Measurements from ENCODE around the gene C9orf85.
A peak's percentile ranks its signal among the peaks of the same experiment; 100 is the strongest.
"Not testable (repeated sequence)": the region's sequence is repeated elsewhere in the genome, so short reads cannot be mapped to it uniquely, and the experiment has no call there.

Gene C9orf85, protein sequence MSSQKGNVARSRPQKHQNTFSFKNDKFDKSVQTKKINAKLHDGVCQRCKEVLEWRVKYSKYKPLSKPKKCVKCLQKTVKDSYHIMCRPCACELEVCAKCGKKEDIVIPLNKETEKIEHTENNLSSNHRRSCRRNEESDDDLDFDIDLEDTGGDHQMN

GRCh38 chr9:71911061-71911907, at the start of gene C9orf85, which contains the start of gene ABHD17B:
C9orf85 (plus strand) TSS chr9:71911639; CDS start chr9:71911735, 96 bp downstream.
ABHD17B (minus strand) TSS chr9:71911193; CDS start chr9:71875080, 36,113 bp downstream.
- peak; percentile 87 to 93 (median 90) for DNase-seq

GRCh38 chr9:71863631-71864030, 47.8 kb upstream of the C9orf85 start:
- DNase-seq, result no peak

GRCh38 chr9:71875345-71875744, 36.1 kb upstream of the C9orf85 start:
- no peak for DNase-seq

DNA sequence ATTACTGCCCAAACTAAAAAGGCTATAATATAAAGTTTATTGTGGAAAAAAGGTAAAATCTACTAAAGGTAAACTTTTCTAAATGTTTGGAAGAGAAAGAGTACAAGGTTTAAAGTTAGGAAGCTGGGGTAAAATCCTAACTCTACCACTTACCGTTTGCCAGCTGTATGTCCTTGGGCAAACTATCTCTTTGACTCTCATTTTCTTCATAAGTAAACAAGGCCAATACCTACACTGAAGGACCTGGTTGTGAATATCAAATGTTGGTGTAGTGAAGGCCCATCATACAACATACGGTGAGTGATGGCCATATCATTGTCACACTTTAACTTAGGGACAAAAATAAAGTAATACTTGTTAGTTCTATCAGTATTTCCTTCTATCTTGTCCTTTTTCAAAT, 35.3 kb upstream of the C9orf85 start:
- no peak for DNase-seq

GRCh38 chr9:71876829-71877228, 34.6 kb upstream of the C9orf85 start:
- no peak for DNase-seq

DNA sequence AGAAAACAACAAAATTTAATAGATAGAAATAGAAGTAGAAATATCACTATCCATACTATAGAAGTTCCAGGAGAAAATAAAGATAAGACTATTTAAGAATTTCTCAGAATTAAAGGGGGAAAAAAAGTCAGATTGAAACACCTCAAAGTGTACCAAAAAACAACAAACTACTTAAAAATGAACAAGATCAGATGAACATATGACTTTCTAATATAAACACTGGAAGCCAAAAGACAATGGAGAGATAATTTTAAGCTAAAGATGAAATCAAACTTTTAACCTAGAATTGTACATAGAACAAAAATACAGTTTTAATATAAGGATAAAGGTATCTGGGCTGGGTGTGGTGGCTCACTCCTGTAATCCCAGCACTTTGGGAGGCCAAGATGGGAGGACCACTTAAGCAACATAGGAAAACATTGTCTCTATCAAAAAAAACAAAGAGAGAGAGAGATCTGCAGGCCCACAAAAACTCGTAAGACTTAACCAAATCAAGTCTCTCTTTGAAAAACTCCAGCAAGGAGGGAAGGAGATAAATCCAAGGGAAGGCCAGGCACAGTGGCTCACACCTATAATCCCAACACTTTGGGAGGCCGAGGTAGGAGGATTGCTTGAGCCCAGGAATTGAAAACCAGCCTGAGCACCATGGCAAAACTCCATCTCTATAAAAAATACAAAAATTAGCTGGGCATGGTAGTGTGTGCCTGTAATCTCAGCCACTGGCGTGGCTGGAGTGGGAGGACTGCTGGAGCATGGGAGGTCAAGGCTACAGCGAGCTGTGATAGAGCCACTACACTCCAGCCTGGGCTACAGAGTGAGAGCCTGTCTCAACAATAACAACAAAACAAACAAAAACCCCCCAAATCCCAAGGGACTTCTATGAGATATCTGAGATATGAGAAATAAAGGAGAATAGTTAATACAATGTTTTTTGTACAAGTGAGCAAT, 32.8 kb upstream of the C9orf85 start:
- DNase-seq, result no peak

DNA sequence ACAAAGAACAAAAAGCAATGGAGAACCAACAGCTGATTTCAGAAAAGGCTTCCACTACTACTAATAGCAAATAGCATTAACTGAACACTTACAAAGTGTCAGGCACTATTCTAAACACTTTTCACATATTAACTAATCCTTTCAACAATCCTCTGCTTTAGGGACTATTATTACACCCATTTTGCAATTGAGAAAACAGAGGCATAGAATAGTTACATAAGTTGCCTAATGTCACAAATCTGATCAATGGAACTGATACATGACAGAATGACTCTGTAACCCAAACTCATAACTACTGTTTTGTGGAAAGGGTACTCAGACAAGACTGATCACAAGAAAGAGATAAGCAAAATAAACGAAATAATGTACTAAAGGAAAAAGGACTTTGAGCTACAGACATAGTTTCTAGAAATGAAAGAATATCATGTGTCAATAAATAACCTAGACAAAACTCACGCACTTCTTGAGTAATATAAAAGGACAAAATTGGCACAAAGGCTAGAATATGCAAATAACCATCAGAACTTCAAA, 31.7 kb upstream of the C9orf85 start:
- no peak for DNase-seq

- DNase-seq, result no peak
Measured at GRCh38 chr9:71884005-71884404, 27.4 kb upstream of the C9orf85 start.

DNA sequence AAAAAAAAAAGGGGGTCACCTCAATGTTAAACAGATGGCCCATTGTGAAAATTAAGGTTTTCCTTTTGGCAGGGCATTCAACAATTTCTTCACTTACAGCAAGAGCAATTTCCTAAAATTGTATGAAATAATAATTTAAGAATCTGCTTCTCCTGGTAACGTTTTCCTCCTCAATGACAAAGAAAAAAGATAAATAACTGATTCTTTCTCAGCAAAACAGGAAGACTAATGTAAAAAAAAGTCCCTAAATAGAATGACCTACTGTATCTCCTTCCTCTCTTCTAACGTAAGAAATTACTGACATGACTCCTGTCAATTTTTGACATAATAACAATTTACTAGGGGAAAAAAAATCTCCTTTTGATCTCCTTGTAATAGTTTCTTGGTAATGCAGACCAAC, 26.0 kb upstream of the C9orf85 start:
- DNase-seq, result no peak

GRCh38 chr9:71886015-71886414, 25.4 kb upstream of the C9orf85 start:
- DNase-seq, result no peak

GRCh38 chr9:71886541-71886940, 24.9 kb upstream of the C9orf85 start:
- DNase-seq, result no peak

DNA sequence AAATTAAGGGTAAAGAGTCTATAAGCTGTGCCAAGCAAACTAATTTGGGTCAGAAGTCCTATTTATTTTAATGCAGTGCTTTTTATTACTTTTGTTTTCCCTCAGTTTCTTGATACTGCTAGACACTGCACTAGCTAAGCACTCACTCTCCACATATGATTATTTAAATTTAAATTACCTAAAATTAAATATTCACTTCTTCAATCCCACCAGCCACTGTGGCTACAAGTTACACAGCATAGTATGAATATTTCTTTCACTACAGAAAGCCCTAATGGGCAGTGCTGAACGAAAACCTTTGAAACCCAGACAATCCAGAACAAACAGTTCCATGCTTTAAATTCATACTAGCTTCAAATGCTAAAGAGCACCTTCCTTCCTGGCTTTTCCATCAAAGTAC, 24.1 kb upstream of the C9orf85 start:
- no peak for DNase-seq

DNA sequence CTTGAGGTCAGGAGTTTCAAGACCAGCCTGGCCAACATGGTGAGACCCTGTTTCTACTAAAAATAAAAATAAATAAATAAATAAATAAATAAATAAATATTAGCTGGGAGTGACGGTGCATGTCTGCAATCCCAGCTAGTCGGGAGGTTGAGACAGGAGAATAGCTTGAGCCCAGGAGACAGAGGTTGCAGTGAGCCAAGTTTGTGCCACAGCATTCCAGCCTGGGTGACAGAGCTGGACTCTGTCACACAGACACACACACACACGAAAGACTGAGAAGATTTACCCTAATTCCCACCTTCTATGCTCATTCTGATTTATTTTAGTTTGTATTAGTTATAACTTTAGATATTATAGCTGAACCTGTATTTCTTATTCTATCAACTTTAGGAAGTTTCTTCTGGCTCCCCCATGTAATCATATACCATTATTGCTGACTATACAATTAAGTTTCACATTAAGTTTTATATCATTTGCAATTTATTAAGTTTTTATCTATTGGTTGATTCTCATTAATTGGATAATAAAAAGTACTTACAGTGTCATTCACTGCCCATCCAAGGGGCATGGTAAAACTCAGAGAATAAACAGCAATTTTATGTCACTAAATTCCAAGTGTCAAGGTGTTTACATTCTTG, 21.3 kb upstream of the C9orf85 start:
- no peak for DNase-seq

- DNase-seq, result no peak
Measured at GRCh38 chr9:71891557-71892189, 19.8 kb upstream of the C9orf85 start.

DNA sequence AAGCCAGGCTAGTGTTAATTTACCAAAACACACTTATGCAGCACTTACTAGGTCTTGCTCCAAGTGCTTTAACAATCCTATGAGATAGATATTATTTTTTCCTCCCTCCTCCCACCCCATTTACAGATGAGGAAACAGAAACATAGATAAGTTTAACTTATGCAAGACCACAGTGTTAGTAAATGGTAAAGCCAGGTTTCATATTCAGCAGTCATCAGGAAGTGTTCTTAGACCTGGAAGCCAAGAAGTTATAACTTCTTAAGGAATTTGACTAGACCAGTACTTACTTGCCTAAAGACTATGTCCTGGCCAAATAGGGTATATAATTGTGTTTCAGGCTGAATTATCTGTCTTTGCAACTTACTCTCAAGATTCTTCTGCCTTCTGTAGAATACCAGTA, 16.3 kb upstream of the C9orf85 start:
- DNase-seq, result no peak

- DNase-seq, result no peak
Measured at GRCh38 chr9:71895955-71896354, 15.5 kb upstream of the C9orf85 start.

DNA sequence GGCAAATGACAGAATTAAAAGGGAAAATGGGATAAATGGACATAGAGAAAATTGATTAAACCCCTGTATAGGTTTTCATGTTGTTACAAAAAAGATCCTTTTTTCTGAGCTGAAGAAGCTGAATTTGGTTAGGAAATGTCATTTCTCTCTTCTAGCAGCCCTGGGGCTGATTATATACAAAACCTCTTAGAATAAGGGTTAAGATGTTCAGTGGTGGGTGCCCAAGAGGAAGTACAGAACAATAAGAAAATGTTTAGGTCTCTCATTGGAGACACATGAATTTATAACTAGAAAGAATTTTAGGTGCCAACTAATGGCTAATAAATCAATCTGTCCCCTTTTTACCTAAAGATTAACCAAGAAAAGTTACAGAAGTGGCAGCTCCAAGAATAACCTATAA, 14.7 kb upstream of the C9orf85 start:
- DNase-seq, result no peak

GRCh38 chr9:71897577-71897976, 13.9 kb upstream of the C9orf85 start:
- no peak for DNase-seq

DNA sequence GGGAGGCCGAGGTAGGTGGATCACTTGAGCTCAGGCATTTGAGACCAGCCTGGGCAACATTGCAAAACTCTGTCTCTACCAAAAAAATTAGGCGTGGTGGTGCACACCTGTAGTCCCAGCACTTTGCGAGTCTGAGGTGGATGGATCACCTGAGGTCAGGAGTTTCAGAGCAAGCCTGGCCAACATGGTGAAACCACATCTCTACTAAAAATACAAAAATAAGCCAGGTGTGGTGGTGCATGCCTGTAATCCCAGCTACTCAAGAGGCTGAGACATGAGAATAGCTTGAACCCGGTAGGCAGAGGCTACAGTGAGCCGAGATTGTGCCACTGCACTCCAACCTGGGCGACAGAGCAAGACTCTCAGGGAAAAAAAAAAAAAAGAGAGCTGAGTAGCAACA, 12.7 kb upstream of the C9orf85 start:
- not testable (repeated sequence) for DNase-seq

- no peak for DNase-seq
Measured at GRCh38 chr9:71901695-71902597, 9.5 kb upstream of the C9orf85 start.

GRCh38 chr9:71904076-71904475, 7.4 kb upstream of the C9orf85 start:
- DNase-seq, result no peak

Measured in activated naive CD4-positive, alpha-beta T cell (primary cell).